ENCODE results near the gene AGFG2. TPM values are rescaled to one million over a fixed set of nuclear protein-coding genes. Genes with fewer than 3 reads are reported as not detected.

Gene AGFG2
- total and polyA plus RNA-seq, 4 donors, result 6.4 to 29.2 (median 21.5) TPM

- Histone ChIP-seq H3K27me3 (ENCODE audit: control insufficient read depth in 1 of 2, insufficient read depth in 2 of 2, low read length in 1 of 2) (no peaks in the 10 kb centered on the region), H3K4me3 (ENCODE audit: low read length in 2 of 2) (no peak overlapping the region), H3K27ac (ENCODE audit: low read depth in 1 of 2, low read length in 2 of 2) (no peak overlapping the region), H3K4me1 (ENCODE audit: control insufficient read depth in 1 of 2, insufficient read depth in 2 of 2, low read length in 2 of 2) (no peaks in the 10 kb centered on the region), H3K36me3 (ENCODE audit: control insufficient read depth in 1 of 2, insufficient read depth in 2 of 2, low read length in 1 of 2) (no peaks in the 10 kb centered on the region), H3K9me3 (ENCODE audit: control insufficient read depth, low read length) (no peaks in the 10 kb centered on the region)
- WGBS, 2 donors, result 96 to 98% methylated on average over 17 of the region's 17 CpGs
- DNase-seq (no peak), ATAC-seq (ENCODE audit: low FRiP score) (no peak)
- intact Hi-C loops (cut with DNase I), result no loop called here
These were observed 52.6 kb downstream of the AGFG2 start for GRCh38 chr7:100591596-100591995.

- Histone ChIP-seq H3K4me1 (ENCODE audit: control insufficient read depth in 1 of 2, insufficient read depth in 2 of 2, low read length in 2 of 2) (no peaks in the 10 kb centered on the region), H3K36me3 (ENCODE audit: control insufficient read depth in 1 of 2, insufficient read depth in 2 of 2, low read length in 1 of 2) (no peaks in the 10 kb centered on the region), H3K27ac (ENCODE audit: low read depth in 1 of 2, low read length in 2 of 2) (no peak overlapping the region), H3K27me3 (ENCODE audit: control insufficient read depth in 1 of 2, insufficient read depth in 2 of 2, low read length in 1 of 2) (no peaks in the 10 kb centered on the region), H3K4me3 (ENCODE audit: low read length in 2 of 2) (no peak overlapping the region), H3K9me3 (ENCODE audit: control insufficient read depth, low read length) (no peaks in the 10 kb centered on the region)
- DNase-seq (no peak), ATAC-seq (ENCODE audit: low FRiP score) (no peak)
- intact Hi-C loops (cut with DNase I), result no loop called here
- WGBS, 2 donors, result 96 to 97% methylated on average over 7 of the region's 7 CpGs
These were observed 56.2 kb downstream of the AGFG2 start for GRCh38 chr7:100595188-100595587.

GRCh38 chr7:100598425-100598824, 59.4 kb downstream of the AGFG2 start:
- H3K36me3 ChIP-seq (ENCODE audit: control insufficient read depth in 1 of 2, insufficient read depth in 2 of 2, low read length in 1 of 2), result no peaks in the 10 kb centered on the region
- no peaks in the 10 kb centered on the region for H3K9me3 ChIP-seq (ENCODE audit: control insufficient read depth, low read length)
- WGBS, 2 donors, result 88 to 90% methylated on average over 4 of the region's 4 CpGs
- no peaks in the 10 kb centered on the region for H3K27me3 ChIP-seq (ENCODE audit: control insufficient read depth in 1 of 2, insufficient read depth in 2 of 2, low read length in 1 of 2)
- DNase-seq (no peak), ATAC-seq (ENCODE audit: low FRiP score) (no peak)
- no peak overlapping the region for H3K27ac ChIP-seq (ENCODE audit: low read depth in 1 of 2, low read length in 2 of 2)
- intact Hi-C loops (cut with DNase I), result no loop called here
- H3K4me3 ChIP-seq (ENCODE audit: low read length in 2 of 2), result no peak overlapping the region
- no peaks in the 10 kb centered on the region for H3K4me1 ChIP-seq (ENCODE audit: control insufficient read depth in 1 of 2, insufficient read depth in 2 of 2, low read length in 2 of 2)

- H3K36me3 ChIP-seq (ENCODE audit: control insufficient read depth in 1 of 2, insufficient read depth in 2 of 2, low read length in 1 of 2), result no peaks in the 10 kb centered on the region
- no peak overlapping the region for H3K4me3 ChIP-seq (ENCODE audit: low read length in 2 of 2)
- 57 to 58% methylated on average over 18 of the region's 18 CpGs for WGBS, 2 donors
- H3K27ac ChIP-seq (ENCODE audit: low read depth in 1 of 2, low read length in 2 of 2), result no peak overlapping the region
- DNase-seq (no peak), ATAC-seq (ENCODE audit: low FRiP score) (no peak)
- no peaks in the 10 kb centered on the region for H3K27me3 ChIP-seq (ENCODE audit: control insufficient read depth in 1 of 2, insufficient read depth in 2 of 2, low read length in 1 of 2)
- intact Hi-C loops (cut with DNase I), result no loop called here
- H3K4me1 ChIP-seq (ENCODE audit: control insufficient read depth in 1 of 2, insufficient read depth in 2 of 2, low read length in 2 of 2), result no peaks in the 10 kb centered on the region
- no peaks in the 10 kb centered on the region for H3K9me3 ChIP-seq (ENCODE audit: control insufficient read depth, low read length)
These were observed 61.1 kb downstream of the AGFG2 start for GRCh38 chr7:100599911-100600729.

- 73 to 77% methylated on average over 9 of the region's 9 CpGs for WGBS, 2 donors
- Histone ChIP-seq H3K4me1 (ENCODE audit: control insufficient read depth in 1 of 2, insufficient read depth in 2 of 2, low read length in 2 of 2) (no peaks in the 10 kb centered on the region), H3K27ac (ENCODE audit: low read depth in 1 of 2, low read length in 2 of 2) (no peak overlapping the region), H3K27me3 (ENCODE audit: control insufficient read depth in 1 of 2, insufficient read depth in 2 of 2, low read length in 1 of 2) (no peaks in the 10 kb centered on the region), H3K4me3 (ENCODE audit: low read length in 2 of 2) (no peak overlapping the region), H3K36me3 (ENCODE audit: control insufficient read depth in 1 of 2, insufficient read depth in 2 of 2, low read length in 1 of 2) (no peaks in the 10 kb centered on the region), H3K9me3 (ENCODE audit: control insufficient read depth, low read length) (no peaks in the 10 kb centered on the region)
- intact Hi-C loops (cut with DNase I), result no loop called here
- ATAC-seq (ENCODE audit: low FRiP score), result no peak
- DNase-seq, result no peak
These were observed 61.7 kb downstream of the AGFG2 start for GRCh38 chr7:100600730-100601038.

- Histone ChIP-seq H3K27ac (ENCODE audit: low read depth in 1 of 2, low read length in 2 of 2) (peak overlapping the region in 1 of 2 donors; percentile 85), H3K9me3 (ENCODE audit: control insufficient read depth, low read length) (no peaks in the 10 kb centered on the region), H3K27me3 (ENCODE audit: control insufficient read depth in 1 of 2, insufficient read depth in 2 of 2, low read length in 1 of 2) (no peaks in the 10 kb centered on the region), H3K36me3 (ENCODE audit: control insufficient read depth in 1 of 2, insufficient read depth in 2 of 2, low read length in 1 of 2) (no peaks in the 10 kb centered on the region), H3K4me1 (ENCODE audit: control insufficient read depth in 1 of 2, insufficient read depth in 2 of 2, low read length in 2 of 2) (no peaks in the 10 kb centered on the region), H3K4me3 (ENCODE audit: low read length in 2 of 2) (peak overlapping the region in 1 of 2 donors; percentile 51)
- ATAC-seq (ENCODE audit: low FRiP score) (peak; percentile 74), DNase-seq (peak; percentile 87 to 90)
- intact Hi-C loops (cut with DNase I), result no loop called here
- WGBS, 2 donors, result 21 to 23% methylated on average over 21 of the region's 21 CpGs
These were observed 64.1 kb downstream of the AGFG2 start for GRCh38 chr7:100602889-100603725.

GRCh38 chr7:100603726-100604027, 64.7 kb downstream of the AGFG2 start:
- 7 to 8% methylated on average over 10 of the region's 10 CpGs for WGBS, 2 donors

GRCh38 chr7:100604028-100604975, 65.3 kb downstream of the AGFG2 start:
- peak overlapping the region; percentile 51 to 89 for H3K4me3 ChIP-seq (ENCODE audit: low read length in 2 of 2)
- H3K27ac ChIP-seq (ENCODE audit: low read depth in 1 of 2, low read length in 2 of 2), result peak overlapping the region in 1 of 2 donors; percentile 85
- intact Hi-C loops (cut with DNase I), result no loop called here
- WGBS, 2 donors, result 1% methylated on average over 53 to 70 of the region's 70 CpGs
- DNase-seq (peak; percentile 87 to 93), ATAC-seq (ENCODE audit: low FRiP score) (peak; percentile 82)
- no peaks in the 10 kb centered on the region for H3K9me3 ChIP-seq (ENCODE audit: control insufficient read depth, low read length)
- H3K27me3 ChIP-seq (ENCODE audit: control insufficient read depth in 1 of 2, insufficient read depth in 2 of 2, low read length in 1 of 2), result no peaks in the 10 kb centered on the region
- H3K4me1 ChIP-seq (ENCODE audit: control insufficient read depth in 1 of 2, insufficient read depth in 2 of 2, low read length in 2 of 2), result no peaks in the 10 kb centered on the region
- no peaks in the 10 kb centered on the region for H3K36me3 ChIP-seq (ENCODE audit: control insufficient read depth in 1 of 2, insufficient read depth in 2 of 2, low read length in 1 of 2)

More at GRCh38 chr7:100603726-100604027, 64.7 kb downstream of the AGFG2 start:
- intact Hi-C loops (cut with DNase I), result no loop called here
- no peaks in the 10 kb centered on the region for H3K27me3 ChIP-seq (ENCODE audit: control insufficient read depth in 1 of 2, insufficient read depth in 2 of 2, low read length in 1 of 2)
- no peak for DNase-seq
- peak overlapping the region in 1 of 2 donors; percentile 85 for H3K27ac ChIP-seq (ENCODE audit: low read depth in 1 of 2, low read length in 2 of 2)
- no peaks in the 10 kb centered on the region for H3K9me3 ChIP-seq (ENCODE audit: control insufficient read depth, low read length)
- ATAC-seq (ENCODE audit: low FRiP score), result no peak
- peak overlapping the region; percentile 0 to 51 for H3K4me3 ChIP-seq (ENCODE audit: low read length in 2 of 2)
- no peaks in the 10 kb centered on the region for H3K36me3 ChIP-seq (ENCODE audit: control insufficient read depth in 1 of 2, insufficient read depth in 2 of 2, low read length in 1 of 2)
- no peaks in the 10 kb centered on the region for H3K4me1 ChIP-seq (ENCODE audit: control insufficient read depth in 1 of 2, insufficient read depth in 2 of 2, low read length in 2 of 2)

Measured in aorta (tissue), 5 donors.